GM18498 (cell line): ENCODE data around the gene SKP1.

Experiments used
- ATAC-seq: cut with Tn5 transposase; IDR thresholded peaks from one replicate; pipeline ENCODE4 v1.9.1; 2021; ENCODE audit warnings: mild to moderate bottlenecking, moderate library complexity; ENCODE audit not compliant: unreplicated experiment

SKP1 gene

DNA sequence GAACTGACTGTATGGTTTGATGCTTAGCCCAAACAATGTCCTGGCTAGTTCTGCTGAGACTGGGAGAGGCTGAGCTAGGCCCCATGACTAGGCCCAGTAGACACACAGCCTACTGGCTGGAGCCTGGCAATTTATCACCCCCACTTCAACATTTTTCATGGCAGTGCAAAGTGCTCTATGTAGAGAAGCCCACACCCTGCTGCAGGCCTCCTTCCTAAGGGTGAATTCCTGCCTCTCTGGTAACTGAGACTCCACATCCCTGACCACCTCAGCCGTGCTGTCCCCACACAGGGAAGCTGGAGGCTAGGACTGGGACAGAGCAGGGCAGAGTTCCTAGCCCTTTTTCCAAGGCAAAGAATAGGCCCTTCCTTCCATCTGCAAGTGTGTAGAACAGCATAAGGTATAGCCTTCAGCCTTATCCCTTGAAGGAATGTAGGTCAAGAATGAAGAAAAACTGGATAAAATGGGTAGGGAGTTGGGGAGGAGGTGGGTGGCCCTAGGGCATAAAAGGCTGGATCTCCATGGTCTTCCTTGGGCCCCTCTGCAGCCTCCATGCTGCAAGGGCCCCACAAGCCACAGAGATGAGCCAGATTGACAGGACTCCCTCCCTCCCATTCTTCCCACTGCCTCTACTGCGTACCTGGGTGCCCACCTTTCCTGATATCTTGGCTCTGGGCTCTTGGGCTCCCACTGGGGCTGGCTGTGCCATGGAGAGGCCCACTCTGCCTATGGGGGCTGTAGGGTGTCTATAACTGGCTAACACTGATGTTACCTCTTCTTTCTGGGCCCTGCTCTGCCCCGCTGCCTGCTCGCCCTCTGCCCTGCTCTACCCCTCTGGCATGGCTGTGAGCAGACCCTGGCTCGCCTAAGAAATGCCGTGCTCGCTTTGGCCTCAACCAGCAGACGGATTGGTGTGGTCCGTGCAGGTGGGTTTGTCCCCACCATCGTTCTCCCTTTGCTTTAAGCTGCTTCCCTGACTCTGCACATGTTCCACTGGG lies 32.5 kb downstream of the SKP1 start:
- no peak for ATAC-seq

GRCh38 chr5:134143431-134143830 lies 33.3 kb downstream of the SKP1 start:
- ATAC-seq: no peak

DNA sequence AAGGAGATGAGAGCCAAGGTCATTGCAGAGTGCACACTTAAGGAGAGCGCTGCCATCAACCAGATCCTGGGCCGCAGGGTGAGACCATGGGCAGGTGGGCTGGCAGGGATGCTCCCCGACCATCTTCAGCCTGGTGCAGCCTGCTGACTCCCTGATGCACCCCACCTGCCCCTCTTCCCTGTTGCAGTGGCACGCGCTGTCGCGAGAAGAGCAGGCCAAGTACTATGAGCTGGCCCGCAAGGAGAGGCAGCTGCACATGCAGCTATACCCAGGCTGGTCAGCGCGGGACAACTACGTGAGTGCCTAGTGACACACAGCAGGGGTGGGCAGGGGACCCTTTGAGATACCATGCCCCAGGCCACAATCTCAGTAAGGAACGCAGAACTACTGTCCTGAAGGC lies 33.9 kb downstream of the SKP1 start:
- ATAC-seq: no peak

DNA sequence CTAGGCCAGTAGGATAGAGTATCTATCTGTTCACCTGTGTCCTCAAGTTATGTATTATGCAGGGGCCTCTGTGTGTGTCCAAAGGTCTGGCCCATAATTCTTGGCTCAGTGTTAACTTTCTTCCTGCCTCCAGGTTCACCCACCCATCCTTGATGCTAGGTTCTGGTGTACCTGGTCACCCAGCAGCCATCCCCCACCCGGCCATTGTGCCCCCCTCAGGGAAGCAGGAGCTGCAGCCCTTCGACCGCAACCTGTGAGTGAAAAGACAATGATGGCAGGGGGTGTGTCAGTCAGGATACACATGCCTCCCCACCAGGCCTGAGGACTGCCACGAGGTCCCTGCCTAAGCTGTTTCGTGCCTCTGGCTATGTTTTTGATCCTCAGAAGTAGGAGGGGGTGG lies 34.7 kb downstream of the SKP1 start:
- no peak for ATAC-seq

DNA sequence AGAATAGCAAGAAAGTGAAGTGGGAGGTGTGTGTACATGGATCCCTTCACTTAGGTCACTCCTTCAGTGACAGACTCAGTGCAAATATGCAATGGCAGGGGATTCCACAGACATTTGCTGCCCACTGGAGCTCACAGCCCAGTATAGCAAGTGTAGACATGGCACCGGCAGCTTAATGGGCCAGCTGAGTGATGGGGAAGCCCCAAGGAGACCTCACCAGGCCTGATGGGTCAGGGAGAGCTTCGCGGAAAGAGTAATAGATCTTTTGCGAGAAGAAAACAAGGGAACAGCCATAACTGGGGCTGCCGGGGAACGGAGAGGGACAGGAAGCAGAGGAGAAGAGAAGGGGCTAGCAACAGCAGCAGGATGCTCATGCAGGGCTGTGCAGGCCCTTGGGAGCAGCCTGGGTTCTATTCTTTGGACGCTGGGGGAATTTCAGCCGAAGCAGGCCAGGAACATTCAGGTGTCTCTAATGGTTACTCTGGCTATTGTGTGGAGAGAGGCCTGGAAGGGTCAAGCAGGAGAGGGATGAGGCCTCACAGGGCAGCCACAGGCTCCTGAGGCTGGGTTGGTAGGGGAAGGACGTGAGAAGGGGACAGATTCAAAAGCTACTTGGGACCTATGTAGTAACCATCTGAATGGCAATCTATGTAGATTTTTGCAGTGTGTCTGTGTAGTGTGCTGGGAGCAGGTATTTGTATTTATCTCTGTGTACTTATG lies 35.3 kb downstream of the SKP1 start:
- no peak for ATAC-seq

- ATAC-seq: peak; percentile 49
Observed at GRCh38 chr5:134140530-134141201, 36.1 kb downstream of the SKP1 start.

DNA sequence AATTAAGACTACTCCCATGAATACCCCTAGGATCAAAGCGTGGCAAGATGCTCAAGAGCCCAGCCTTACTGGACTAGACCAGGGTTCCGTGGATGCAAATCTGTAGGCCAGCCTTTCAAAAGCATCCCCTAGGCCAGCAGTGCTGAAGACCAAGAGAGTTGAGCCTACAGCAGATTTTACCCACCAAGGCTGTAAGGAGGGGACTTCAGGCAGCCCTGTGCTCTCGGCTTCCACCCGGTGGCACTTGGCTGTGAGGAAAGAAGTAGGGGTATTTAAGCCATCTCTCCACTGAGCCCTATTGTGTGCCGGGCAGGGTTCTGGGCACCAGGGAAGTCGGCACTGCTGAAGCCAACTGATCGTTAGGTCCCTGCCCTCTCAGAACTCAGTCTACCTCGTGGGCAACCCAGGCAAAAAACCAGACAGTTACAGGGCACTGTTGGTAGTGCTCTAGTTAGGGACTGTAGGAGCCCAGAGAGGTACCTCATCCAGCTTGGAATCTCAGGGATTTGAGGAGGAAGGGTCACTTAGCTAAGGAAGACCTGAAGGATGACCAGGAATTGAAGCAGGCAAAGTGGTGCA lies 36.8 kb downstream of the SKP1 start:
- ATAC-seq: no peak

GRCh38 chr5:134139377-134139851 lies 37.3 kb downstream of the SKP1 start:
- ATAC-seq: no peak

DNA sequence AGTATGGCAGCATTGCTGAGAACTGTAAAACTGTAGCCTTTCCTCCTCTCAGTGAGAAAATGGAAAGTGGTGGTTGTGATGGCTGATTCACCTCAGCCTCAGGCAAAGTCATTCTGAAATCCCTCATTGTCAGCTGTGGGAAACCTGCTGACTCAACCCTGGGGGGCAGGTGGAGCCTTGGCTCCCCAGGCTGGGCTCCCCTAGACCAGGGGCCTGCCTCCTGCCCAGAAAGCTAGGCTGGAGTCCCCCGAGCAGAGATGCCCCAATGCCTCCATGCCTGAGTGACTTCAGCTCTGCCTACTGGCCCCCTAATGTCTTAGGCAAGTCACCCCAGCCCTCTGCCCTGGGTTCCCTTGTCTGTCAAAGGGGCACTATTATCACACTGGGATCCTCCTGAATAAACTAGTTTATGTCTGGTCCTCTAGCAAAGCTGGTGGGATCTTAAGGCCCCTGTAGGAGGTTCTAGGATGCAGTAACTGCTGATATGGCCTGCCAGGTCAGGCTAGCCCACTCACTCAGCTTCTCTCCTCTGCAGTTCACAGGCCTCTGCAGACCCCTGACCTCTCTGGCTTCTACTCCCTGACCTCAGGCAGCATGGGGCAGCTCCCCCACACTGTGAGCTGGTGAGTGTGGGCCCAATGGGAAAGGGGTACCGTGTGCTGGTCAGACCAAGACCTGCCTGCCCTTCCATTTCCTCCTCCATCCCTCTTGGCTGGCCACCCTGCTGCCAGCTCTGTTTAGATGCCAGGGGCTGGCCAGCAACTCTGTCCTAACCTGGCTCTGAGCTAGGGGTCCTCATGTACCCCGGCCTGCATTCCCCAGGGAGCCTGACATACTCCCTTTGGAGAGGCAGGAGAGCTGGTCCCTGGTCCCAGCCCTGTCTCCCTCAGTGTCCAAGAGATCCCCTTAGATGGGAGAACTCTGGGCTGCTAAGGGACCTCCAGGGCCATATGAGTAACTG lies 38.1 kb downstream of the SKP1 start:
- ATAC-seq: peak; percentile 63

DNA sequence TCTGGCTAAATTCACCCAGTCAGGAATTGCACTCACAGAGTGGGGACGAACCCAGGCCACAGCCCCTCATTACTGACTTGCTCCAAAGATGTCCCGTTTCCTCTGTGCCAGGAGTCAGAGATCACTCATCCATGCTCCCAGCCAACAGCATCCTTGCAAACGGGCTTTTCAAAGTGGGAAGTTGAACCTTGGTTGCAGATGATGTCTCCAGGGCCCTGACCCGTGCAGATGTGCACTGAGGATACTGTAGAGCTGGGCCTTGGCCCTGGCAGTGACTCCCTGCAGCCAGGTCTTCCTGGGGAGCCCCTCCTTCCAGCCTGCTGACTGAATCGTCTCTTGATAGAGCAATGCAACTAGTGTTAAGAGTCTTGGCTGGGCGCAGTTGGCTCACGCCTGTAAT lies 40.0 kb downstream of the SKP1 start:
- ATAC-seq: no peak

- no peak for ATAC-seq
Observed at GRCh38 chr5:134136221-134136631, 40.5 kb downstream of the SKP1 start.

DNA sequence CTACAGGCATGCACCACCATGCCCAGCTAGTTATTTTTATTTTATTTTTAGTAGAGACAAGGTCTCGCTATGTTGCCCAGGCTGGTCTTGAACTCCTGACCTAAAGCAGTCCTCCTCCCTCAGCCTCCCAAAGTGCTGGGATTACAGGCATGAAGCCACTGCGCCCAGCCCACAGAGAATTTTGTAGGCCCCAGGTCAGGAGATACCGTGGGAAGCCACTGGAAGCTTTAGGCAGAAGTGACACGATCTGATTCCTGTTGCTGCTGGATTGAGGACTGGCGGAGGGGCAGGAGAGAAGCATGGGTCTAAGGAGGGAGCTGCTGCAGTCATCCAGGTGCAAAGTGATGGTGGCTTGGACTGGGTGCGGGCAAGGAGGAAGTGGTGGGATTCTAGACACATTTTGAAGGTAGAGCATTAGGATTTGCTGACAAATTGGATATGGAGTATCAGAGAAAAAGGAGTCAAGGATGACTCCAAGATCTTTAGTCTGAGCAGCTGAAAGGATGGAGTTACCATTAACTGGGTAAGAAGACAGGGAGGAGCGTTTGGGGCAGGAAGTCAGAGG lies 41.6 kb downstream of the SKP1 start:
- no peak for ATAC-seq

DNA sequence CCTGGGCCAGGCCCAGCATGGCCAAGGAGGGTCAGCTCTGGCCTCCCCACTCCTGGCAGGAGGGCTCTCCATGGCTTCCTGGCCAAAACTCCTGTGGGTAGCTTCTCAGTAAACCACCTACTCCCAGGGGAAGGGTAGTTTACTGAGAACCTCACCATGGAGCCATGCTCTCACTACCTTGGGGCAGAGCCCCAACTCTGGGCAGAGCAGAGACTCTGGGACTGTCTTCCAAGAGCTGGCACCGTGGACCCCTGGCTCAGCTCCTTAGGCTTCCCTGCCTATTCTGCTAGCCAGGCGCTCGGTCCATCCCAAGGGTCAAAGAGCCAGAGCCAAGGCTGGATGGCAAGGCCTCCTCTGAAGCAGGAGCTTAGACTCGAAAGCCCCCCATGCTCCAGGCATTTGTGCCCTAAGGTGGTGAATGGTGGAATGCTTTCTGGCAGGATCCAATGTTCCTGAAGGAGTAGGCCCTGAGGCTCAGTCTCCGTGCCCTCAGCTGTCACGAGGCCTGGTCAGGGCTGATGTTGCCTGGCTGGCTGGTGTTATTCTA lies 42.7 kb downstream of the SKP1 start:
- no peak for ATAC-seq

DNA sequence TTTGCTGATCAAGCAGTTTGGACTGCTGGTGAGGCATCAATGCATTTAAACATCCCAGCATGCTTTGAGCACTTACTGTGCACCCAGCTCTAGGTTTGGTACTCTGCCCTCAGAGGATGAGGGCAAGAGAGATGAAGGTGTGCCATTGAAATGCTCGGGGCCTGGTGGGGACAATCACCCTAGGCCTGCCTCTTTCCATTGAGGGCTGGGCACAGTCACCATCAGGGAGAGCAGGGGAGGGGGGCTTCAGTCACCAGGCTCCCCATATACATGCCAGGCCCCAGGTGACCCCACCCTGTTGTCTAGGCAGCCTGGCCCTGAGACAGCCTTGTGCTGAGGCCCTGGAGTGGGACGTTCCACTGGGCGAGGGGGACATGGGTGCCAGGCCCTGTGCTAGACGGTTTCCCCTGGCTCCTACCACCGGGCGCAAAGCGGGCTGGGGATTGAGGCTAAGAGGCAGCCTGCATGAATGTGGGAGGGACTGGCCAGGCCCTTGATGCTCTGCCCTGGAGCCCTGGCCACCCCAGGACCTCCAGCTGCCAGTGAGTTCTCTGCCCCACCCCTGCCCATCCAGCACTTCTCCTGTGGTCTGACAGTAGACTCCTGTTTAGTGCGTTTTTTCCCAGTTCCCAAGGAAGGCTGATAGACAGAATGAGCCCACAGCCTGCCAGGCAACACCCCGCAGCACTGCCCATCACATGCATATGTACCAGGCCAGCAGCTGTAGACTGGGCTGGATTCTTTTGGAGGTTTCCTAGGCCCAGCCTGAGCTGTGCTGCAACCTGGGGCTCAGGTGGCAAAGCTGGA lies 43.4 kb downstream of the SKP1 start:
- ATAC-seq: no peak

DNA sequence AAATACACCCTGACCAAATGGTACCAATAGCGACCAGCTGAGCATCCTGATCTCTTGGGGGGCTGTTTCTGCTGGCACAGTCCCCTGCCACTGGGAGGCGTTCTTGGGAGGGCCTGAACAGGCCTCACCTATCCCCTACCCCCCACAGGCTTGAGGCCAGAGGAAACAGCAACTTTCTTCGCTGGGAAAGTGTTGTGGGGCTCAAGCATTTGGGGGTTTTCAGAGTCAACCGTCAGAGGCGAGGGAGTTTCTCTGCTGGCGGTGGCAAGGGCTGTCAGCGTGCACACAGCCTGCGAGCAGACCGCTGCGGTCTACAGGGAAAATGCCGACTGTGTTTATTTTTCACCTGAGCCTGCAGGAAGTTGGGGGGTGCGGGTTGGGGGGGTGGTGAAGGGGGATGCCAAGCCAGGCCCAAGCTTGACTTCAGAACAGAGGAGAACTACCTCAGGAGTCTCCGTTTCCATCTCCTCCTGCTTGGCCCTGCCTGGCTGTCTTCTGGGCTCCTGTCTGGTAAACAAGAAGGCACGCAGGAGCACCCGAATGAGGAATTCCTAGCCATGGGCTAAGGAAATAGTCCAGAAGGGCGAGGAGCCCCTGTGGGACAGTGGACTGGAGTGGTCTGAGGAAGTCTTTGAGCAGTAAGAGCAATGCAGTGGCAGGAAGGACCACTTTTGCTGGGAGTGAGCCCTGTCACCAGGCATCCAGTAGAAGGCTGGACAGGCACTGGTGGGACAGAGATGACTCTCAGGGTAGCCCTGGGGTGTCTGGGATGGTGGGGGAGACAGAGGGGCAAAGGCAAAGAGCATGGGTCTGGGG lies 44.2 kb downstream of the SKP1 start:
- ATAC-seq: peak; percentile 69

- ATAC-seq: no peak
Observed at GRCh38 chr5:134131578-134132350, 45.0 kb downstream of the SKP1 start.

DNA sequence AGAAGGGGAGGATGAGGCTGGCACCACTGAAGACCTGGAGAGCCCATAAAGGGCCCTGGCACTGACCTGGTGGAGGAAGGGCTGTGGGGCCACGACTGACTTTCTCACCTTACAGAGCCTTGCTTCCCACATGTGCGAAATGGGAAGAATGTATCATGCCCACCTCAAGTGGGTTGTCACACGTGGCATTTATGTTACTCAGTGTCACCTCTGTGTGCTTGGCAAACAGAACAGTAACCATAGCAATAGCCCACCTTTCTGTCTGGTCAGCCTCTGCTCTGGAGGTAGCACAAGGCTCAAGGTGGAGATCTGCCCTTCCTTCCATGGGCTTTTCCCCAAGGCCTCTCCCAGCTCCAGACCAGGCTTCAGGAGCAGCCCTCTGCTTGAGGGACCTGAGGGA lies 45.6 kb downstream of the SKP1 start:
- no peak for ATAC-seq
